ENCODE results near the gene ASIC4.

ASIC4 gene

DNA sequence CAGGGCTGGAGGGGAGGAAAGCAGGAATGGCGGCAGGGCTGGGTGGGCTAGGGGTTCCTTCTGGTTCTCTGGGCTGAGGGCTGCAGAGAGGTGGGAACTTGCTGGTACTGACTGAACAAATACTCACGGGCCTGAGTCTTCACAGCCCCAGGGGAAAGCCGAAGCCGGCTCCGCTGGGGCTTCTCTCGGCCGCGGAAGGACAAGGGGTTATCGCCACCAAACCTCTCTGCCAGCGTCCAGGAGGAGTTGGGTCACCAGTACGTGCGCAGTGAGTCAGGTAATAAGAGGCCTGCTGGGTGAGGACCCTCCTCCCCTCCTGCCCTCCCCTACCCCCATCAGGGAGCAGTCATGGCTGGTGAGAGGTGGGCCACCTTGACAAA lies 29.1 kb upstream of the ASIC4 start:
- in situ Hi-C loops (cut with HindIII; ENCODE audit: low pct_unique_long_range_greater_than_20kb, low sequenced_read_pairs): no loop called here
- DNase-seq (ENCODE audit: low read depth in 1 of 2, low spot score in 1 of 2): no peak

DNA sequence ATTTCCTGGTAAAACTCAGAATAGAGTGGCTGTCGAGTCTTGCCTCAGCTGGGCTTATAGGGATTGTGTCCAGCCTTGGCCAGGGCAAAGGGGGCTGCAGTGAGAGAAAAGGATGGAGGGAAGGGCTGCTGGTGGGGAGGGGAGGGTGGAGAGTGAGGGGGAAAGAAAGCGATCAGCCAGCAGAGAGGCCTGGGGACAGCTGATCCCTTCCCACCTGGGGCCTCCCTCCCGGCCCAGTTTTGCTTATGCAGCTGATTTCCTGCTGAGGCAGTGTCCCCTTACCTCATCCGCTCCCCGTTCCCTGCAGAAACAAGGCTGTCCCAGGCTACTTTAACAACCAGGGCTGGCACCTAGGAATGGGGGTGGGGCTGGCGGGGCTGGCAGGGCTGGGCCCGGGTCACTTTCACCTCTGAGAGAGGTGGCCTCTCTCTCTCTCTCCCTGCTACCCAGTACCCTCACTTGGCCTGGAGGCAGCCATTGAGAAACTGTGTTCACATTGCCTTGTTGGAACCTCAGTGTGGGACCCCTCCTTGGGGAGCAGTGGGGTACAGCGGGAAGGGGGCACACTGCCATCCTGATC lies 27.8 kb upstream of the ASIC4 start:
- TF ChIP-seq JUND (IDR thresholded peaks at IDR 0.05; ENCODE audit: low read depth): no peak
- in situ Hi-C loops (cut with HindIII; ENCODE audit: low pct_unique_long_range_greater_than_20kb, low sequenced_read_pairs): no loop called here
- DNase-seq (ENCODE audit: low read depth in 1 of 2, low spot score in 1 of 2): no peak

More for the DNA sequence above, 29.1 kb upstream of the ASIC4 start:
- TF ChIP-seq JUND (IDR thresholded peaks at IDR 0.05; ENCODE audit: low read depth): no peak

DNA sequence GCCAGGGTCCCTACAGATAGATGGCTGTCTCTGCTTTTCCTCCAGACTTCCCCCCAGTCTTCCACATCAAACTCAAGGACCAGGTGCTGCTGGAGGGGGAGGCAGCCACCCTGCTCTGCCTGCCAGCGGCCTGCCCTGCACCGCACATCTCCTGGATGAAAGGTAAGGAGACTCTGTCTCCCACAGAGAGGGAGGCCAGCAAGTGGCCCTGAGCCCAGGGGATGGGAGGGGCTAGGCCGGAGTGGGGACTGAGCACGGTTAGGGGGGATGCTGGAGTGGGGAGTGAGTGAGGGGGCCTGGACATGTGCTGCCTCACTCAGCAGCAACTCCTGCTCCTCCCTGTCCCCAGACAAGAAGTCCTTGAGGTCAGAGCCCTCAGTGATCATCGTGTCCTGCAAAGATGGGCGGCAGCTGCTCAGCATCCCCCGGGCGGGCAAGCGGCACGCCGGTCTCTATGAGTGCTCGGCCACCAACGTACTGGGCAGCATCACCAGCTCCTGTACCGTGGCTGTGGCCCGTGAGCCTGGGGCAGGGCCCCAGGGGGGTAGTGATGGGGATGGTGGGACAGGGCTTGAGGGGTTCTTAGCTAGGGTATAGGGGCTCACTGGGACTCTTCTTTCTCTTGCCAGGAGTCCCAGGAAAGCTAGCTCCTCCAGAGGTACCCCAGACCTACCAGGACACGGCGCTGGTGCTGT lies 26.0 kb upstream of the ASIC4 start:
- in situ Hi-C loops (cut with HindIII; ENCODE audit: low pct_unique_long_range_greater_than_20kb, low sequenced_read_pairs): no loop called here
- no peak for TF ChIP-seq JUND (IDR thresholded peaks at IDR 0.05; ENCODE audit: low read depth)
- no peak for DNase-seq (ENCODE audit: low read depth in 1 of 2, low spot score in 1 of 2)

DNA sequence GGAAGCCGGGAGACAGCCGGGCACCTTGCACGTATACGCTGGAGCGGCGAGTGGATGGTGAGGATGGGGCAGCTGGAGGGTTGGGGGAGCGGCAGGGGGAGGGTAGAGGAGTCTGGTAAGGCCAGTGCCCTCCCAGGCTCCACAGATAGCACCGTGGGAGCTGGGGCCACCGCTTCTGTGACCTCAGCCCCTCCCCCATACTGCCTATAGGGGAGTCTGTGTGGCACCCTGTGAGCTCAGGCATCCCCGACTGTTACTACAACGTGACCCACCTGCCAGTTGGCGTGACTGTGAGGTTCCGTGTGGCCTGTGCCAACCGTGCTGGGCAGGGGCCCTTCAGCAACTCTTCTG lies 25.5 kb upstream of the ASIC4 start:
- no peak for DNase-seq (ENCODE audit: low read depth in 1 of 2, low spot score in 1 of 2)
- in situ Hi-C loops (cut with HindIII; ENCODE audit: low pct_unique_long_range_greater_than_20kb, low sequenced_read_pairs): no loop called here
- no peak for TF ChIP-seq JUND (IDR thresholded peaks at IDR 0.05; ENCODE audit: low read depth)

DNA sequence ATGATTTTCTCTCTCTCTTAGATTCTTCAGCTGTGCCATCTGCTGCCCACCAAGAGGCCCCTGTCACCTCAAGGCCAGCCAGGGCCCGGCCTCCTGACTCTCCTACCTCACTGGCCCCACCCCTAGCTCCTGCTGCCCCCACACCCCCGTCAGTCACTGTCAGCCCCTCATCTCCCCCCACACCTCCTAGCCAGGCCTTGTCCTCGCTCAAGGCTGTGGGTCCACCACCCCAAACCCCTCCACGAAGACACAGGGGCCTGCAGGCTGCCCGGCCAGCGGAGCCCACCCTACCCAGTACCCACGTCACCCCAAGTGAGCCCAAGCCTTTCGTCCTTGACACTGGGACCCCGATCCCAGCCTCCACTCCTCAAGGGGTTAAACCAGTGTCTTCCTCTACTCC lies 25.0 kb upstream of the ASIC4 start:
- DNase-seq (ENCODE audit: low read depth in 1 of 2, low spot score in 1 of 2): no peak
- TF ChIP-seq JUND (IDR thresholded peaks at IDR 0.05; ENCODE audit: low read depth): no peak
- in situ Hi-C loops (cut with HindIII; ENCODE audit: low pct_unique_long_range_greater_than_20kb, low sequenced_read_pairs): no loop called here

DNA sequence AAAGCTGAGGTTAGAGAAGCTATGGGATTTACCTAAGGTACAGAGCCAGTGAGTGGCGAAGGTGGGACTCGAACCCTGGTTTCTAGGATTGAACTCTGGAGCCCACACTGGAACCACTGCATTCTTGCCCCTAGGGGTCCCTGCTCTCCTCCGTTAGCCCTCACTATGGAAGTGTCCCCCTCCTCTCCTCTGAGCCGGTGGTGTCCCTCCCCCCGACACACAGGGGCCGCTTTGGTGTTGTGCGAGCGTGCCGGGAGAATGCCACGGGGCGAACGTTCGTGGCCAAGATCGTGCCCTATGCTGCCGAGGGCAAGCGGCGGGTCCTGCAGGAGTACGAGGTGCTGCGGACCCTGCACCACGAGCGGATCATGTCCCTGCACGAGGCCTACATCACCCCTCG lies 24.1 kb upstream of the ASIC4 start:
- in situ Hi-C loops (cut with HindIII; ENCODE audit: low pct_unique_long_range_greater_than_20kb, low sequenced_read_pairs): no loop called here
- TF ChIP-seq JUND (IDR thresholded peaks at IDR 0.05; ENCODE audit: low read depth): no peak
- DNase-seq (ENCODE audit: low read depth in 1 of 2, low spot score in 1 of 2): no peak

DNA sequence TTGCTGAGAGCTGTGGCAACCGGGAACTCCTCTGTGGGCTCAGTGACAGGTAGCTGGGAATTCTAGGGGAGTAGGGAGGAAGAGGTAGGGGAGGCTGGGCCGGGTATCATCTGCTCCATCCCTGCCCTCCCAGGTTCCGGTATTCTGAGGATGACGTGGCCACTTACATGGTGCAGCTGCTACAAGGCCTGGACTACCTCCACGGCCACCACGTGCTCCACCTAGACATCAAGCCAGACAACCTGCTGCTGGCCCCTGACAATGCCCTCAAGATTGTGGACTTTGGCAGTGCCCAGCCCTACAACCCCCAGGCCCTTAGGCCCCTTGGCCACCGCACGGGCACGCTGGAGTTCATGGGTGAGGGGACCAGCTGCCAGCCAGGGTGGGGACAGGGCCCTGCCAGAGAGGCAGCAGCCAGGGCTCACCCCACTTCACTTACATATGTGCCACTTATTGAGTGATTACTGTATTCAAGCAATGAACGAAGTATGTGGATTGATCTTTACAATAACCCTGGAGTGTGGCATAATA lies 23.6 kb upstream of the ASIC4 start:
- in situ Hi-C loops (cut with HindIII; ENCODE audit: low pct_unique_long_range_greater_than_20kb, low sequenced_read_pairs): no loop called here
- no peak for DNase-seq (ENCODE audit: low read depth in 1 of 2, low spot score in 1 of 2)
- no peak for TF ChIP-seq JUND (IDR thresholded peaks at IDR 0.05; ENCODE audit: low read depth)

DNA sequence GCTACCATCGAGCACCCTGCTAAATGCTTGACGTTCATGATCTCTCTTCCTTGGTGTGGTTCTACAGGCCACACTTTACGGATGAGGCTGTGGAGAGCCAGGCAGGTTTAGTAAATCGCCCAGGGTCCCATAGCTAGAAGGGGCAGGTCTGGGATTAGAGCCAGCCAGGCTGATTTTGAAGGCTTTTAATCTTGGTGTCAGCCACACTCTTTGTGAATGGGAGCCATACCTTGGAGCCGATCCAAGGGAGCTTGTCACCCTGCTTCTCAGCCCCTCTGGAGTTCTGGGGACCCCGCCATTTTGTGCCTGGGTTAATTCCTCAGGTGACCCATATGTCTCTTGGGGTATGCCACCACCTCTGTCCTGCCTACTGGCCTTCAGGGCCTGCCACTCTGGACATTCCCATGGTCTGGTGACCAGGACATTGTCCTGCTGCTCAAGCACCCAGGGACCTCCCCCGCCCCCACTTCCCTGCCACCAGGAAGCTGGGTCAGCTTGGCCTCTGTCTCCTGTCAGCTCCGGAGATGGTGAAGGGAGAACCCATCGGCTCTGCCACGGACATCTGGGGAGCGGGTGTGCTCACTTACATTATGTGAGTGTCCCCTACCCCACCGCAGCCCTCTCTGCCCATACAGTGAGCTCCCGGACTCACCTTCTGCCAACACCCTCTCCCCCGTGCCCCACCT lies 22.9 kb upstream of the ASIC4 start:
- no peak for TF ChIP-seq JUND (IDR thresholded peaks at IDR 0.05; ENCODE audit: low read depth)
- in situ Hi-C loops (cut with HindIII; ENCODE audit: low pct_unique_long_range_greater_than_20kb, low sequenced_read_pairs): no loop called here
- DNase-seq (ENCODE audit: low read depth in 1 of 2, low spot score in 1 of 2): no peak

DNA sequence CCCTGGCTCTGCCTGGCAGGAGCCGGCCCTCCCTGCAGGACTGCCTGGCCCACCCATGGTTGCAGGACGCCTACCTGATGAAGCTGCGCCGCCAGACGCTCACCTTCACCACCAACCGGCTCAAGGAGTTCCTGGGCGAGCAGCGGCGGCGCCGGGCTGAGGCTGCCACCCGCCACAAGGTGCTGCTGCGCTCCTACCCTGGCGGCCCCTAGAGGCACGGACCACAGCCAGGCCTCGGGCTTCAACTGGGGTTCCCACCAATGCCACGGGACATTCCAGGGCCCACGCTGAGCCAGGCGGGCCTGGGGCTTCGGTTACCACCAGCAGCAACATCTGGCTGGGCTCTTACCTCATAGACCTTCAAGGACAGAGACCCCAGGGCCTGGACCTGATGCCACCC lies 21.7 kb upstream of the ASIC4 start:
- TF ChIP-seq JUND (IDR thresholded peaks at IDR 0.05; ENCODE audit: low read depth): no peak
- DNase-seq (ENCODE audit: low read depth in 1 of 2, low spot score in 1 of 2): no peak
- in situ Hi-C loops (cut with HindIII; ENCODE audit: low pct_unique_long_range_greater_than_20kb, low sequenced_read_pairs): no loop called here

DNA sequence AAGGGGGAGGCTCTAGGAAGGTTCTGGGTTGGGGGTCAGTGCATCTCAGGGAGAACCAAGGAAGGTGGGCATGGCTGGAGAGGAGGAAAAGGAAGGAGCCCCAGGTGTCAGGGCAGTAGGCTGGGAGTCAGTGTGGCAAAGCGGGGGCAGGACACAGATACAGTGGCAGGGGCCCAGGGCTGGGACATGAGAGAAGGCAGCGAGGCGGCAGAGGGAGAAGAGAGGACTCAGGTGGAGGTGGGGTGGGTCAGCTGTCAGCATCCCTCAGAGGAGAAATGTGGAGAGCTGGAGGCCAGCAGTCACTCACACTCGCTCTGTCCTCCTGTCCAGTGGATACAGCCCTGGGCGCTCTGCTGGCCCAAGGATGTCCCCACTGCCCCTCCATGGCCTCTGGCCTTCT lies 21.2 kb upstream of the ASIC4 start:
- no peak for TF ChIP-seq JUND (IDR thresholded peaks at IDR 0.05; ENCODE audit: low read depth)
- DNase-seq (ENCODE audit: low read depth in 1 of 2, low spot score in 1 of 2): no peak
- in situ Hi-C loops (cut with HindIII; ENCODE audit: low pct_unique_long_range_greater_than_20kb, low sequenced_read_pairs): no loop called here

DNA sequence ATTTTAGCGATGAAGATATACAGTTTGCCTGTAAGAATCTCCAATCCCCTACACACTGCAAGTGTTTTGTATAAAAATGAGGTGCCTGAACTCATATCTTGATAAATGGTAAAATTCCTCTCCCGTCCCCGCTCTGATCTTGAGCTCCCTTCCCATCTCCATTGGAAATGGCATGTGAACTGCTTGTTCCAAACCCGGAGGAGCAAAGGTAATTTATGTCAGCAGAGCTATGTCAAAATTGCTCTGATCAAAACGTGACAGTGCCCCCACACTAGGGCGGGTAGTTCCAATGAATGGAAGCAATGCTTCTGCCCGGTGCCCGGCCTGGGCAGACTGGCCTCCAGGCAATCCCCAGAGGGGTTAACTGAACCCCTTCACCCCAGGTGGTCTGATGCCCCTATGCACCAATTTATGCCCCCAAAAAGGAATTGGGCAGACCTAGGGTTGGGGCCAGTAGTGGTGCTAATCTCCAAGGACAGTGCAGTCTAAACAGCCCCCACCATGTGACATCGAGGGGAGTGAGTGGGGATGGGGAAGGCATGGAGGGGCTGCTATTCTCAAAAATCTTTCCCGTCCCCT lies 19.2 kb upstream of the ASIC4 start:
- no peak for TF ChIP-seq JUND (IDR thresholded peaks at IDR 0.05; ENCODE audit: low read depth)
- DNase-seq (ENCODE audit: low read depth in 1 of 2, low spot score in 1 of 2): no peak
- in situ Hi-C loops (cut with HindIII; ENCODE audit: low pct_unique_long_range_greater_than_20kb, low sequenced_read_pairs): no loop called here

DNA sequence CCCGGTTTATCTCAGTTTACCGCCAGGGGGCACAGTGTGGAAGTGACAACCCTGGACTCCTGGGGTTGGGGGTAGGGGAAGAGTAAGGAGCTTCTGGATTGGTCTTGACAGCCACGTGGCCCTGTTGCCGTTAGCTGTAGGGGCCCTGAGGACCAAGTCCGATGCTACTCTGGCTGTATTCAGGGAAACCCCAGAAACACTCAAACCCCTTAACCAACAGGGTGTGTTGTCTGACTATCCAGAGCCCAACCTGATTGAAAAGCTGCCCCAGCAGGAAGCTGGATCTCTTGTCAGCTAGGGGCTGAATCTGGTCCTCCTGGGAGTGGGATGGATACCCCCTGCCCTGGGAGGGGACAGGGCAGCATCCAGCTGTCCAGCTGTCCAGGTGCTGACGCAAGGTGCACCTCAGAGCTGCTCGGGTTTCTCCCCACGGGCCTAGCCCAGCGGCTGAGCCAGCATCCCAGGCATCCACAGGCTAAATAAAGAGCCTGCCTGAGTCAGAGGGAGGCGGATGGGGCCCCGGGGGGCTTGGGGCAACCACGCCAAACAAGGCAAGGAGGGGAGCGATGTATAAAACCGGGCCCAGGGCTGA lies 18.7 kb upstream of the ASIC4 start:
- in situ Hi-C loops (cut with HindIII; ENCODE audit: low pct_unique_long_range_greater_than_20kb, low sequenced_read_pairs): no loop called here
- DNase-seq (ENCODE audit: low read depth in 1 of 2, low spot score in 1 of 2): peak; percentile 72 to 79
- TF ChIP-seq JUND (IDR thresholded peaks at IDR 0.05; ENCODE audit: low read depth): no peak

All from T47D (cell line).